CD14-positive monocyte (primary cell): ENCODE results near the gene NOP58. TPM values are rescaled to one million over a fixed set of nuclear protein-coding genes. Genes with fewer than 3 reads are reported as not detected.

ENCODE experiments used
- DNase-seq, 3 donors: peaks; one replicate each; pipeline ENCODE4 v3.0.0-alpha.2; 2011 to 2022
- H2AFZ ChIP-seq: 2 replicates; pipeline ENCODE4 v1.6.0; 2012; ENCODE audit warnings: mild to moderate bottlenecking, low read depth, low read length, inconsistent platforms; ENCODE audit not compliant: insufficient read depth, poor library complexity, severe bottlenecking
- H3K27ac ChIP-seq, 2 donors: 1 replicate in 1 of 2; 2 replicates in 1 of 2; pipeline ENCODE4 v1.5.1; 2012 to 2013; ENCODE audit warnings: low read length in 2 of 2, control low read depth in 1 of 2, inconsistent platforms in 1 of 2, low read depth in 1 of 2, mild to moderate bottlenecking in 1 of 2
- H3K27me3 ChIP-seq, 2 donors: one replicate each; pipeline versions ENCODE4 v1.6.0 to v1.6.1; 2011 to 2013; ENCODE audit warnings: low read length in 2 of 2; ENCODE audit not compliant: control insufficient read depth in 2 of 2, insufficient read depth in 2 of 2
- H3K36me3 ChIP-seq, 2 donors: replicated peaks in 1 of 2; 1 replicate in 1 of 2; 2 replicates in 1 of 2; pipeline versions ENCODE4 v1.5.1 to v1.6.1; 2012 to 2013; ENCODE audit warnings: low read length in 2 of 2, control low read depth in 1 of 2, inconsistent platforms in 1 of 2, mild to moderate bottlenecking in 1 of 2; ENCODE audit not compliant: insufficient read depth in 2 of 2, control insufficient read depth in 1 of 2
- H3K4me1 ChIP-seq, 2 donors: 1 replicate in 1 of 2; 2 replicates in 1 of 2; pipeline versions ENCODE4 v1.5.1 to v1.6.1; 2012 to 2013; ENCODE audit warnings: low read length in 2 of 2, control low read depth in 1 of 2, inconsistent platforms in 1 of 2, mild to moderate bottlenecking in 1 of 2, moderate library complexity in 1 of 2; ENCODE audit not compliant: insufficient read depth in 2 of 2, control insufficient read depth in 1 of 2
- H3K4me2 ChIP-seq: replicated peaks from 2 replicates; pipeline ENCODE3; 2012; ENCODE audit warnings: low read length, moderate library complexity, mild to moderate bottlenecking; ENCODE audit not compliant: poor library complexity, severe bottlenecking; ENCODE audit errors: extremely low read depth
- H3K4me3 ChIP-seq, 3 experiments: fragments of 200-600 bp in 1 of 3; sonication (generic) in 1 of 3; replicated peaks in 1 of 3; 1 replicate in 2 of 3; 2 replicates in 1 of 3; pipeline ENCODE4 v1.5.1; 2011 to 2013; ENCODE audit warnings: low read length in 3 of 3, mild to moderate bottlenecking in 3 of 3, control low read depth in 2 of 3, low read depth in 2 of 3, inconsistent platforms in 1 of 3, moderate library complexity in 1 of 3
- H3K79me2 ChIP-seq: 2 replicates; pipeline ENCODE4 v1.6.0; 2012; ENCODE audit warnings: mild to moderate bottlenecking, control low read depth, inconsistent platforms, low read length, moderate library complexity; ENCODE audit not compliant: insufficient read depth
- H3K9ac ChIP-seq: 2 replicates; pipeline ENCODE4 v1.6.0; 2017; ENCODE audit warnings: low read length, mild to moderate bottlenecking; ENCODE audit not compliant: insufficient read depth, poor library complexity, severe bottlenecking
- H3K9me3 ChIP-seq, 2 donors: replicated peaks in 1 of 2; 1 replicate in 1 of 2; 2 replicates in 1 of 2; pipeline versions ENCODE4 v1.5.1 to v1.6.1; 2012 to 2013; ENCODE audit warnings: low read length in 2 of 2, control low read depth in 1 of 2; ENCODE audit not compliant: control insufficient read depth in 1 of 2, insufficient read depth in 1 of 2
- H4K20me1 ChIP-seq: 2 replicates; pipeline ENCODE4 v1.6.0; 2012; ENCODE audit warnings: mild to moderate bottlenecking, low read length, control low read depth, moderate library complexity; ENCODE audit not compliant: insufficient read depth
- H3K27ac Mint-ChIP-seq, 7 donors: one replicate each; pipeline ENCODE4 v1.8.0; 2020; ENCODE audit warnings: mild to moderate bottlenecking in 7 of 7, mixed read lengths in 7 of 7, moderate library complexity in 6 of 7, inconsistent platforms in 2 of 7
- H3K27me3 Mint-ChIP-seq, 3 donors: one replicate each; pipeline ENCODE4 v1.8.0; 2021 to 2022; ENCODE audit warnings: low read depth in 3 of 3, mild to moderate bottlenecking in 3 of 3, mixed read lengths in 3 of 3, moderate library complexity in 3 of 3, inconsistent platforms in 1 of 3
- H3K36me3 Mint-ChIP-seq, 2 donors: one replicate each; pipeline ENCODE4 v1.8.0; 2020; ENCODE audit warnings: mixed read lengths in 2 of 2, inconsistent platforms in 1 of 2, mild to moderate bottlenecking in 1 of 2
- H3K4me1 Mint-ChIP-seq: one replicate; pipeline ENCODE4 v1.8.0; 2020; ENCODE audit warnings: mild to moderate bottlenecking, mixed read lengths
- H3K4me3 Mint-ChIP-seq, 2 donors: one replicate each; pipeline ENCODE4 v1.8.0; 2020; ENCODE audit warnings: mild to moderate bottlenecking in 2 of 2, mixed read lengths in 2 of 2, moderate library complexity in 1 of 2
- H3K9me3 Mint-ChIP-seq, 7 donors: one replicate each; pipeline ENCODE4 v1.8.0; 2020 to 2022; ENCODE audit warnings: mixed read lengths in 7 of 7, mild to moderate bottlenecking in 6 of 7, moderate library complexity in 6 of 7, inconsistent platforms in 2 of 7
- CTCF ChIP-seq: fragments of 200-600 bp; IDR thresholded peaks from one replicate; pipeline ENCODE4 v1.8.0; 2022; ENCODE audit warnings: antibody characterized with exemption, mild to moderate bottlenecking
- WGBS: methylation state at CpG from one replicate; pipeline ENCODE4 v1.1.5; 2013; ENCODE audit warnings: missing lambda C conversion rate; ENCODE audit not compliant: insufficient coverage; 5-methylcytosine and 5-hydroxymethylcytosine counted together
- intact Hi-C, 2 donors: fragments of 100-400 bp; cut with micrococcal nuclease; formaldehyde crosslinking; loops; one replicate each; pipeline versions ENCODE4 v1.15.0 to v1.15.1; 2023
- polyA plus RNA-seq, 3 donors: library from polyadenylated mRNA; depleted of rRNA in 1 of 3; unstranded in 2 of 3; stranded (reverse) in 1 of 3; fragments of 300-500 nt in 2 of 3; fragments of >200 nt in 1 of 3; fragmentation: Illumina TruSeq in 2 of 3; gene quantifications; 1 replicate in 2 of 3; 2 replicates in 1 of 3; pipeline ENCODE4 v1.2.3, GENCODE V29; 2012 to 2021
- small RNA-seq: library from RNA; depleted of rRNA; stranded (forward); fragments of <200 nt; gene quantifications from one replicate; pipeline ENCODE3, GENCODE V24; 2012; ENCODE audit warnings: low read depth; ENCODE audit not compliant: insufficient read length

Gene NOP58
- polyA plus RNA-seq, 3 donors = 19.4 to 25.4 (median 22.5) TPM

DNA sequence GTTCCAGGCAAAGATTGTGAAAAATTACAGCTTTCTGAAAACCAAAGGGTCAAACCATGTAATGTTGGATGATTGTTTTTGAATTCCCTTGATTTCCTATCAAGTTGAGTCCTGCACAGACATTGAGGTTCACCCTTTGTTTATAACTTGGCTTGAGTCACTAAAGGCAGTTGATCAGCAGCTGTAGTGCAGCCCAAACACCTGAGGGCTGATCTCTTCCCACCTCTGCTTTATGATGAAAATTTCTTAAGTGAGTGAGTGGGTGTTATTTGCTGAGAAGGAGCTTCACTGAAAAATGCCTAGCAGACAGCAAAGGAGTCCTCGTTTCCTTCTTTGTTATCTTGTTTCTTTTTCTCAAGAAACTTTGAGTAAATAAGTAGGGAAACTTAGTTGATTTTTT lies 78.6 kb downstream of the NOP58 start:
- no CpG with 5 or more reads among the region's 1 CpG for WGBS
- H2AFZ ChIP-seq = no peak overlapping the region
- no peak overlapping the region for H3K4me3 Mint-ChIP-seq
- intact Hi-C loops = no loop called here
- peaks cover 0 to 3% (median 0%) of the 10 kb centered on the region in 3 donors for H3K27me3 Mint-ChIP-seq
- H3K4me3 ChIP-seq = no peak overlapping the region
- DNase-seq = no peak
- no peak overlapping the region for H3K27ac ChIP-seq
- no peak overlapping the region for H3K9ac ChIP-seq
- peaks cover 0 to 3% (median 1%) of the 10 kb centered on the region in 7 donors for H3K9me3 Mint-ChIP-seq
- no peaks in the 10 kb centered on the region for H3K36me3 Mint-ChIP-seq
- no peak for TF ChIP-seq CTCF
- H3K4me2 ChIP-seq = no peak overlapping the region
- H3K27me3 ChIP-seq = no peaks in the 10 kb centered on the region
- no peaks in the 10 kb centered on the region for H3K4me1 Mint-ChIP-seq
- no peak overlapping the region for H3K27ac Mint-ChIP-seq
- no peaks in the 10 kb centered on the region for H3K4me1 ChIP-seq
- H3K79me2 ChIP-seq = no peaks in the 10 kb centered on the region
- H4K20me1 ChIP-seq = no peaks in the 10 kb centered on the region
- H3K36me3 ChIP-seq = no peaks in the 10 kb centered on the region
- H3K9me3 ChIP-seq = no peaks in the 10 kb centered on the region

DNA sequence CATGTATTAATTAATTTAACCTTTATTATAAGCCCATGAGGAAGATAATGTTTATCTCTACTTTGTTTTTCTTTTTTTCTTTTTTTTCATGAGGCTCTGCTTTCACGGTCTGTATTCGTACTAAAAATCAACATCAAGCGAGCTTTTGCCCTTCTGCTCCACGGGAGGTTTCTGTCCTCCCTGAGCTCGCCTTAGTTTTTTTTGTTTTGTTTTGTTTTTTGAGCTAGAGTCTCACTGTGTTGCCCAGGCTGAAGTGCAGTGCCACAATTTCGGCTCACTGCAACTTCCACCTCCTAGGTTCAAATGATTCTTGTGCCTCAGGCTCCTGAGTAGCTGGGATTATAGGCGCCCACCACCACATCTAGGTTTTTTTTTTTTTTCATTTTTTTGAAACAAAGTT lies 80.6 kb downstream of the NOP58 start:
- 80% methylated on average over 1 of the region's 7 CpGs for WGBS
- no peak for TF ChIP-seq CTCF
- Histone ChIP-seq H3K27ac (no peak overlapping the region), H3K9me3 (no peaks in the 10 kb centered on the region), H4K20me1 (no peaks in the 10 kb centered on the region), H3K79me2 (no peaks in the 10 kb centered on the region), H3K4me1 (no peaks in the 10 kb centered on the region), H3K27me3 (no peaks in the 10 kb centered on the region), H3K4me2 (no peak overlapping the region), H3K9ac (no peak overlapping the region), H2AFZ (no peak overlapping the region), H3K36me3 (no peaks in the 10 kb centered on the region), H3K4me3 (no peak overlapping the region)
- peaks cover 0 to 3% (median 0%) of the 10 kb centered on the region in 3 donors for H3K27me3 Mint-ChIP-seq
- intact Hi-C loops = no loop called here
- no peaks in the 10 kb centered on the region for H3K4me1 Mint-ChIP-seq
- peaks cover 0 to 3% (median 0%) of the 10 kb centered on the region in 7 donors for H3K9me3 Mint-ChIP-seq
- DNase-seq = no peak
- H3K4me3 Mint-ChIP-seq = no peak overlapping the region
- H3K27ac Mint-ChIP-seq = no peak overlapping the region
- H3K36me3 Mint-ChIP-seq = no peaks in the 10 kb centered on the region

Small RNA genes lying within 50 kb of the gene (small RNA-seq; reads per million reads assigned to genes)
- gene AC079354.2 (not detected), gene RF00575 (not detected), gene RN7SL753P (not detected), gene SNORD11 (81.3 reads per million, percentile 95 among the genes with 10 or more reads in this experiment), gene SNORD11B (145 reads per million, percentile 97 among the genes with 10 or more reads in this experiment), gene SNORD70 (2,456 reads per million, percentile 99 among the genes with 10 or more reads in this experiment)

Other genes starting within 250 kb of the NOP58 start
- under 1 TPM in 2 of 3 donors, not detected in 1; 0.05 to 0.28 TPM for gene FZD7, start 231.9 kb upstream of the NOP58 start, polyA plus RNA-seq
- not detected for gene KIAA2012, start 192.5 kb upstream of the NOP58 start, polyA plus RNA-seq
- 100 to 1,000 TPM in 2 of 3 donors, 10 to 100 TPM in 1; 30.4 to 159 (median 156) TPM for gene SUMO1, start 27.2 kb upstream of the NOP58 start, polyA plus RNA-seq
- gene BMPR2, start 110.6 kb downstream of the NOP58 start, polyA plus RNA-seq = 1 to 10 TPM; 4.1 to 6.4 (median 4.8) TPM